ENCODE data around the gene SOX6.
A peak's percentile ranks its signal among the peaks of the same experiment; 100 is the strongest.
"Not testable (repeated sequence)": the region's sequence is repeated elsewhere in the genome, so short reads cannot be mapped to it uniquely, and the experiment has no call there.

SOX6 gene

DNA sequence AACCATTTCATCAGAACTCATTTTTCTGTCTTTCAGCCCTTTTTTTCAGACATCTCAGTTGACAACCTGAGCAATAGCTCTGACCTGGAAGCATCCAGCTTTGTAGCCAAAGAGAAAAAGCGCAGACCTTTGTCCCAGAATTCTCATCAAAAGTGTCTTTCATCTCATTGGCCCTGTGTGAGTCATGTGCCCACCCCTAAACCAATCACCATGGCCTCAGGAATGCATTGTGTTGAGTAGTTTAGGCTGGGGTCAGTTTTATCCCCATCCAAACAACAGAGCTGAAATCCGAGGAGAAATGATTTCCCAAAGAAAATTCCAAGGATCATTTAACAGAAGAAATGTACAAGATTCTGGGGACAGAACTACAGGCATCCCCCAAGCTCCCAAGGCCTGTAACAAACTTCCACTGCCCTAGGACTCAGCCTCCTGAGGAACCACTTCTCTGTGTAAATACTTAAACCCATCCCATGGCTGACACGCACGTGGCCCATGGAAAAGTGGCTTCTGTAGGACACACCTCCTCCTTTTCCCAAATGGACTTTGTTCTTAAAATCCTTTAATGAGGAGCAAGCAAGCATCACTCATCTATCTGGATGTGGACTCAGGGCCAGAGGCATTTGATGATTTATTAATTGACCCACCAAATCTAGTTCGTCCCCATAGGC is 429.0 kb downstream of the SOX6 start:
- Histone ChIP-seq H3K4me3 (no peak overlapping the region), H3K9me3 (no peaks in the 10 kb centered on the region), H3K27me3 (no peaks in the 10 kb centered on the region), H3K36me3 (no peaks in the 10 kb centered on the region), H3K27ac (no peak overlapping the region), H3K4me1 (no peaks in the 10 kb centered on the region)
- TF ChIP-seq, protein P1, sequence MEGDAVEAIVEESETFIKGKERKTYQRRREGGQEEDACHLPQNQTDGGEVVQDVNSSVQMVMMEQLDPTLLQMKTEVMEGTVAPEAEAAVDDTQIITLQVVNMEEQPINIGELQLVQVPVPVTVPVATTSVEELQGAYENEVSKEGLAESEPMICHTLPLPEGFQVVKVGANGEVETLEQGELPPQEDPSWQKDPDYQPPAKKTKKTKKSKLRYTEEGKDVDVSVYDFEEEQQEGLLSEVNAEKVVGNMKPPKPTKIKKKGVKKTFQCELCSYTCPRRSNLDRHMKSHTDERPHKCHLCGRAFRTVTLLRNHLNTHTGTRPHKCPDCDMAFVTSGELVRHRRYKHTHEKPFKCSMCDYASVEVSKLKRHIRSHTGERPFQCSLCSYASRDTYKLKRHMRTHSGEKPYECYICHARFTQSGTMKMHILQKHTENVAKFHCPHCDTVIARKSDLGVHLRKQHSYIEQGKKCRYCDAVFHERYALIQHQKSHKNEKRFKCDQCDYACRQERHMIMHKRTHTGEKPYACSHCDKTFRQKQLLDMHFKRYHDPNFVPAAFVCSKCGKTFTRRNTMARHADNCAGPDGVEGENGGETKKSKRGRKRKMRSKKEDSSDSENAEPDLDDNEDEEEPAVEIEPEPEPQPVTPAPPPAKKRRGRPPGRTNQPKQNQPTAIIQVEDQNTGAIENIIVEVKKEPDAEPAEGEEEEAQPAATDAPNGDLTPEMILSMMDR (IDR thresholded peaks at IDR 0.05): no peak
- no peak for DNase-seq
- intact Hi-C loops (cut with DNase I; ENCODE audit: low total_unique reads): no loop called here

DNA sequence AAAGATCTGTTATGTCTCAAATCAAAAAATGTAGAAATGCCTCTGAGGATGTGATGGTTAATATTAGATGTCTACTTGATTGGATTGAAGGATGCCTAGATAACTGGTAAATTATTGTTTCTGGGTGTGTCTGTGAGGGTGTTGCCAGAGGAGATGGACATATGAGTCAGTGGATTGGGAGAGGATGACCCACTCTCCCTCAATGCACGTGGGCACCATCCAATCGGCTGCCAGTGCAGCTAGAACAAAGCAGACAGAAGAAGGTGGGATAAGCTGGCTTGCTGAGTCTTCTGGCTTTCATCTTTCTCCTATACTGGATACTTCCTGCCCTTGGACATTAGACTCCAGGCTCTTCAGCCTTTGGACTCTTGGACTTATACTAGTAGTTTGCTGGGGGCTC is 430.3 kb downstream of the SOX6 start:
- no peaks in the 10 kb centered on the region for H3K27me3 ChIP-seq
- DNase-seq: no peak
- no peak overlapping the region for H3K4me3 ChIP-seq
- no peak overlapping the region for H3K27ac ChIP-seq
- H3K9me3 ChIP-seq: no peaks in the 10 kb centered on the region
- intact Hi-C loops (cut with DNase I; ENCODE audit: low total_unique reads): no loop called here
- TF ChIP-seq, protein P1 (IDR thresholded peaks at IDR 0.05): no peak
- H3K4me1 ChIP-seq: no peaks in the 10 kb centered on the region
- no peaks in the 10 kb centered on the region for H3K36me3 ChIP-seq

DNA sequence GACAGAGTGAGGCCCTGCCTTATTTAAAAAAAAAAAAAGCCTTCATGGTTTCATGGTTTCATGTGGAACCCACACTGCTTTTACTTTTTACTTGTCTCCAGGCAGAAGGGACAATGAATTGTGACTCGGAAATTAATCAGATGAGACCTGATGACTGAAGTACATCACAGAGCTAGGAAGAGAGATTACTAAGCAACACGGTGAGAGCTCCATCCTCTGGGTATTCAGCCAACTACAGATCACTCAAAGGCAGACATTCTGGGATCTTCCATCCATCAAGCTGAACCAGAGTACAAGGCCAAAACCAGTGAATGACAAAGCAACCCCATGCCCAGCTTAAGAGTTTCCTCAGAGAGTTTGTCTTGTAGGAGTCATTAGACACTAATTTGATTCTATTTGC is 433.2 kb downstream of the SOX6 start:
- Histone ChIP-seq H3K36me3 (no peaks in the 10 kb centered on the region), H3K27ac (no peak overlapping the region), H3K9me3 (no peaks in the 10 kb centered on the region), H3K27me3 (no peaks in the 10 kb centered on the region), H3K4me1 (no peaks in the 10 kb centered on the region), H3K4me3 (no peak overlapping the region)
- intact Hi-C loops (cut with DNase I; ENCODE audit: low total_unique reads): no loop called here
- TF ChIP-seq, protein P1 (IDR thresholded peaks at IDR 0.05): no peak
- DNase-seq: no peak

DNA sequence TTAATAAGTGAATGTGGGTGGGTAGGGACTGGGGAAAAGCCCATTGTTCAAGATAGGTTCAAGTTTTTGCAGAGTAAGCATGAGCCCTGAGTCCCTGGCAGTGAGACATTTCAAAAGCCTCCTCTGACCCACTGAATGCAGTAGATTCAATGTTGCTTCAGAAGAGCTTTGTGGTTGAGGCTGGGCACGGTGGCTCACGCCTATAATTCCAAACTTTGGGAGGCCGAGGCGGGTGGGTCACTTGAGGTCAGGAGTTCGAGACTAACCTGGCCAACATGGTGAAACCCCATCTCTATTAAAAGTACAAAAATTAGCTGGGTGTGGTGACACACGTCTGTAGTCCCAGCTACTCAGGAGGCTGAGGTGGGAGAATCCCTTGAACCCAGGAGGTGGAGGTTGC is 433.6 kb downstream of the SOX6 start:
- intact Hi-C loops (cut with DNase I; ENCODE audit: low total_unique reads); H3K27me3 ChIP-seq; H3K27ac ChIP-seq; H3K36me3 ChIP-seq; H3K4me3 ChIP-seq; H3K9me3 ChIP-seq; H3K4me1 ChIP-seq: not testable (repeated sequence)
- DNase-seq: peak in 1 of 2 donors; percentile 33

DNA sequence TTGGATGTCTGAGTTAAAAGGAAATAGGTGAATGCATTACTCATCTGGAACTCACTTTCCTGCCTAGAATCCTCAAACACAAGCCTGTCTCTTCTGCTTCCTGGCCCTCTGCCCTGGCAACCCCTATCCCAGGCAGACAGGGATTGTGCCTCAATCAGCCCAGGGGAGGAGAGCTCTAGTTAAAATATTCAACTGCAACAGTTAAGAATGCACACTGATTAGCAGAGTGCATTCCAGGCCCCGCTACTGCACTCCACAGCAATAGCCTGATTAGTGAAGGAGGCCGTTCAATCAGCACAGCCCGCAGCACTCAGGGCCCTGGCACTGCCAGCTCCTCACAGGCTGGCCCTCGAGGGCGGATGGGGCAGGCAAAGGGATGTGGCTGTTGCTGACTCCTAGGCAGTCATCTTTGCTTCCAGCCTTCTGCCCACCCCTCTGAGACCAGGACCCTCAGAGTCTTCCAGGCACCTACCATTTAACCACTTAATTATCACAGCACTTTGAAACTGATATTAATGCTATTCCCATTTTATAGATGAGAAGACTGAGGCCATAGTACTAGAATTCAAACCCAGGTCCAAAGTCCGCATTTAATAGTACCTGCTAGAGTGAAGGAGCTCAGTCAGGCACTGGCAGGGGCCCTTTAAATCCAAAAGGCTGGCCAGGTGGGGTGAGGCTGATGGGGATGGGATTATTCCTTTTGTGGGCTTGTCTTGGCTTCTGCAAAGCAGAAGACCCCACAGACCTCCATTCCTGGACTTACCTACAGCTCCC is 435.3 kb downstream of the SOX6 start:
- H3K27ac ChIP-seq: no peak overlapping the region
- H3K36me3 ChIP-seq: no peaks in the 10 kb centered on the region
- DNase-seq: peak in 1 of 2 donors; percentile 32
- no peaks in the 10 kb centered on the region for H3K9me3 ChIP-seq
- intact Hi-C loops (cut with DNase I; ENCODE audit: low total_unique reads): no loop called here
- H3K27me3 ChIP-seq: no peaks in the 10 kb centered on the region
- H3K4me3 ChIP-seq: no peak overlapping the region
- TF ChIP-seq, protein P1 (IDR thresholded peaks at IDR 0.05): no peak
- H3K4me1 ChIP-seq: no peaks in the 10 kb centered on the region

DNA sequence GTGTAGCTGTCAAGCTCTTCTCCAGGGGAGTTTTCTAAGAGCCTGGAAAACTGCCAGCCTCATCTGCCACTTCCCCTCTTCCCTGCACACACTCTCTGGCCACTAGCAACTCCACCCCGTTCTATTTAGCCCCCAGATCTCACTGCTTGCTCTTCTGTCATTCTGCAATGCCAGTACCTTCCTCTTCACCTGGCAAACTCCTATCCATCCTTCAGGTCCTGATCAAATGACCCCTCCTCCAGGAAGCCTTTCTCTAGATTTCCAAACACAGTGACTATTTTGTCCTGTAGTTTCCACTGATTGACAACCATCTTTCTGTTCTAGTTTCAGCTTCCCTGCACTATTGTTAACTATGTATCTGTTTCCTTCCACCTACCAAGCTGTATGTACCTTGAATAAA is 437.7 kb downstream of the SOX6 start:
- H3K27me3 ChIP-seq: no peaks in the 10 kb centered on the region
- H3K4me1 ChIP-seq: peaks cover 0 to 7% (median 3%) of the 10 kb centered on the region in 4 donors
- TF ChIP-seq, protein P1 (IDR thresholded peaks at IDR 0.05): no peak
- H3K36me3 ChIP-seq: no peaks in the 10 kb centered on the region
- intact Hi-C loops (cut with DNase I; ENCODE audit: low total_unique reads): no loop called here
- no peak overlapping the region for H3K27ac ChIP-seq
- no peak for DNase-seq
- H3K4me3 ChIP-seq: no peak overlapping the region
- no peaks in the 10 kb centered on the region for H3K9me3 ChIP-seq

All from tibial artery (tissue), 4 donors.